Peyer's patch (tissue), 4 donors: Measurements from ENCODE around the gene MARCHF4. TPM values are rescaled to one million over a fixed set of nuclear protein-coding genes. Genes with fewer than 3 reads are reported as not detected.
"Not testable (repeated sequence)": the region's sequence is repeated elsewhere in the genome, so short reads cannot be mapped to it uniquely, and the experiment has no call there.

Experiments used
- DNase-seq, 3 donors: peaks; one replicate each; pipeline ENCODE4 v3.0.0-alpha.2; 2017 to 2019
- H3K27ac ChIP-seq, 4 donors: fragments of 200-600 bp; sonication (generic); one replicate each; pipeline ENCODE4 v1.5.1; 2016 to 2019
- H3K27me3 ChIP-seq, 2 donors: fragments of 200-600 bp; sonication (generic); one replicate each; pipeline ENCODE4 v1.5.1; 2019
- H3K36me3 ChIP-seq, 3 donors: fragments of 200-600 bp; sonication (generic); one replicate each; pipeline ENCODE4 v1.5.1; 2016 to 2019
- H3K4me1 ChIP-seq, 4 donors: fragments of 200-600 bp; sonication (generic); one replicate each; pipeline ENCODE4 v1.5.1; 2016 to 2019
- H3K4me3 ChIP-seq, 4 donors: fragments of 200-600 bp; sonication (generic); 1 replicate in 3 of 4; 2 replicates in 1 of 4; pipeline ENCODE4 v1.5.1; 2016 to 2019; ENCODE audit warnings: mild to moderate bottlenecking in 1 of 4
- H3K9me3 ChIP-seq, 4 donors: fragments of 200-600 bp; sonication (generic); one replicate each; pipeline ENCODE4 v1.5.1; 2016 to 2019; ENCODE audit warnings: mild to moderate bottlenecking in 1 of 4
- POLR2A ChIP-seq, 2 donors: fragments of 450-650 bp; IDR thresholded peaks; one replicate each; pipeline ENCODE4 v1.5.1; 2017; ENCODE audit warnings: antibody characterized with exemption in 2 of 2, mild to moderate bottlenecking in 2 of 2, moderate library complexity in 2 of 2
- total RNA-seq, 4 donors: library from RNA; depleted of rRNA; stranded (reverse); fragments of >200 nt; gene quantifications; one replicate each; pipeline ENCODE4 v1.1.0, GENCODE V29; 2016
- TF ChIP-seq, protein P1 (sequence below), 6 experiments: fragments of 450-650 bp in 4 of 6; fragments of 200-600 bp in 2 of 6; sonication (generic) in 1 of 6; IDR thresholded peaks; one replicate each; pipeline ENCODE4 v1.5.1; 2017 to 2019; ENCODE audit warnings: antibody characterized with exemption in 6 of 6, mild to moderate bottlenecking in 3 of 6, moderate library complexity in 1 of 6

MARCHF4 gene
- total RNA-seq, 4 donors from 2014 or later: 0.35 TPM; not detected in 3

DNA sequence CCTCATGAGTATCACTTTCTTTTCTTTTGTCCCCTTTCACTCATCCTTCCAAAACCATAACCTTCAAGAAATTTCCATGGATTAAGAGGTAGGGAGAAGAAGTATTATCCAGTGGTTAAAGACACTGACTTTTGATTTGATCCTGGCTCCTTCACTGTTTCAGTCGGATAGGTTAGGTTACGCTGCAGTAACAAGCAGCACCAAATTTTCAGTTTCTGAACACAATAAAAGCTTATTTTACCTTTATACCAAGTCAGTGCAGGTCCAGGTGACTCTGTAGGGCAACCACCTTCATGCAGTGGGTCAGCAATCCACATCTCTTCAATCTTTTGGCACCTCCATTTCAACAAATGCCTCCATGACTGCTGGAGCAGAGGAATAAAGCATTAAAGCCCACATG lies 15.0 kb upstream of the MARCHF4 start:
- H3K9me3 ChIP-seq: no peaks in the 10 kb centered on the region
- no peaks in the 10 kb centered on the region for H3K27me3 ChIP-seq
- no peak for DNase-seq
- no peaks in the 10 kb centered on the region for H3K4me1 ChIP-seq
- H3K4me3 ChIP-seq: no peak overlapping the region
- no peak overlapping the region for H3K27ac ChIP-seq
- no peak for TF ChIP-seq POLR2A (IDR thresholded peaks at IDR 0.05)
- TF ChIP-seq, protein P1, sequence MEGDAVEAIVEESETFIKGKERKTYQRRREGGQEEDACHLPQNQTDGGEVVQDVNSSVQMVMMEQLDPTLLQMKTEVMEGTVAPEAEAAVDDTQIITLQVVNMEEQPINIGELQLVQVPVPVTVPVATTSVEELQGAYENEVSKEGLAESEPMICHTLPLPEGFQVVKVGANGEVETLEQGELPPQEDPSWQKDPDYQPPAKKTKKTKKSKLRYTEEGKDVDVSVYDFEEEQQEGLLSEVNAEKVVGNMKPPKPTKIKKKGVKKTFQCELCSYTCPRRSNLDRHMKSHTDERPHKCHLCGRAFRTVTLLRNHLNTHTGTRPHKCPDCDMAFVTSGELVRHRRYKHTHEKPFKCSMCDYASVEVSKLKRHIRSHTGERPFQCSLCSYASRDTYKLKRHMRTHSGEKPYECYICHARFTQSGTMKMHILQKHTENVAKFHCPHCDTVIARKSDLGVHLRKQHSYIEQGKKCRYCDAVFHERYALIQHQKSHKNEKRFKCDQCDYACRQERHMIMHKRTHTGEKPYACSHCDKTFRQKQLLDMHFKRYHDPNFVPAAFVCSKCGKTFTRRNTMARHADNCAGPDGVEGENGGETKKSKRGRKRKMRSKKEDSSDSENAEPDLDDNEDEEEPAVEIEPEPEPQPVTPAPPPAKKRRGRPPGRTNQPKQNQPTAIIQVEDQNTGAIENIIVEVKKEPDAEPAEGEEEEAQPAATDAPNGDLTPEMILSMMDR (IDR thresholded peaks at IDR 0.05): no peak
- no peaks in the 10 kb centered on the region for H3K36me3 ChIP-seq

DNA sequence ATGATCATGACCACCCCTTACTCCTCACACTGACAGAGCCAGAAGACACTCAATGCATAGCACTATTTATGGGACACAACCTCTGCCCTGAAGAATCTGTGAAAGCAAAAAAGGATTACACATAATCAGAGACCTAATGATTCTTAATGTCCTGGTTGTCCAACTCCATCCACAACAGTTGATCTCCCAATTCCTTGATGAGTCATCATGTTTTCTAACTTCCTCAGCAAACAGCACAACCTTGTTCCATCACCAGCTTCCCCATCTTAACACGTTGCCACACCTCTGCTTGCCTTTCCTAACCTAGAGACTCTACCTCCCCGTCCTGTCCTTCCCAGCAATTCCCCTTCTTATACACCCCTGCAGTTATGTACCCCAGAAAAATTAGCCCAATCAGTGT lies 13.2 kb upstream of the MARCHF4 start:
- H3K27me3 ChIP-seq: no peaks in the 10 kb centered on the region

DNA sequence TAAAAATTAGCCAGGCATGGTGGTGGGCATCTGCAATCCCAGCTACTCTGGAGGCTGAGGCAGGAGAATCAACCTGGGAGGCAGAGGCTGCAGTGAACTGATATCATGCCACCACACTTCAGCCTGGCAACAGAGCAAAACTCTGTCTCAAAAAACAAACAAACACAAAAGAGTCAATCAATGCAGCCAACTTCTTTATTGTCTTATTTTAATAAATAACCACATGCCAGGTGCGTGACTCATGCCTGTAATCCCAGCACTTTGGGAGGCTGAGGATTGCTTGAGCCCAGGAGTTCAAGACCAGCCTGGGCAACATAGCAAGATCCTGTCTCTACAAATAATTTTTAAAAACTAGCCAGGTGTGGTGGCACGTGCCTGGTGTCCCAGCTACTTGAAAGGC lies 12.1 kb upstream of the MARCHF4 start:
- H3K36me3 ChIP-seq, H3K27me3 ChIP-seq, H3K4me3 ChIP-seq, H3K27ac ChIP-seq, H3K4me1 ChIP-seq, H3K9me3 ChIP-seq, DNase-seq: not testable (repeated sequence)

More for the DNA sequence above, 13.2 kb upstream of the MARCHF4 start:
- Histone ChIP-seq H3K4me1 (no peaks in the 10 kb centered on the region), H3K36me3 (no peaks in the 10 kb centered on the region), H3K27ac (no peak overlapping the region), H3K4me3 (no peak overlapping the region), H3K9me3 (no peaks in the 10 kb centered on the region)
- no peak for DNase-seq
- TF ChIP-seq, protein P1 (IDR thresholded peaks at IDR 0.05): no peak
- no peak for TF ChIP-seq POLR2A (IDR thresholded peaks at IDR 0.05)

DNA sequence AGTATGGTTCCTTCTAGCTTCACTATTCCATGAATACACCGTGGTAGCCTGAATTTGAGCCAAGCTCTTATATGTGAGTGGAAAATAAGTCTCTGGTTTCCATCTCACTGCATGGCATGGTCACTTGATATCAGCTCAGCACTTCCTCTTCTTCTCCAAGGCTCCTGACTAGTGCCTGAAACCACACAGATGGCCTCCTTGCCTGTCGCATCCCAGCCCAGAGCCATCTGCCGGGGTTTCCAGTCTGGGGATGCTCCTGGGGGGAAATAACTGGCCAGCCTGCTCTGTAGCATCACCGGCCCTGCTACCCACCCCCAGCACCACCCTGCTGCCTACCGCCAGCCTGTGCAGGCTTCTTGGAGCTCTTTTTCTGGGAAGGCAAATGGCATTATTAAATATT lies 7.7 kb upstream of the MARCHF4 start:
- DNase-seq: no peak
- H3K9me3 ChIP-seq: no peaks in the 10 kb centered on the region
- no peak overlapping the region for H3K4me3 ChIP-seq
- H3K27me3 ChIP-seq: no peaks in the 10 kb centered on the region
- no peak for TF ChIP-seq POLR2A (IDR thresholded peaks at IDR 0.05)
- TF ChIP-seq, protein P1 (IDR thresholded peaks at IDR 0.05): no peak
- H3K4me1 ChIP-seq: no peaks in the 10 kb centered on the region
- H3K36me3 ChIP-seq: no peaks in the 10 kb centered on the region
- H3K27ac ChIP-seq: no peak overlapping the region

DNA sequence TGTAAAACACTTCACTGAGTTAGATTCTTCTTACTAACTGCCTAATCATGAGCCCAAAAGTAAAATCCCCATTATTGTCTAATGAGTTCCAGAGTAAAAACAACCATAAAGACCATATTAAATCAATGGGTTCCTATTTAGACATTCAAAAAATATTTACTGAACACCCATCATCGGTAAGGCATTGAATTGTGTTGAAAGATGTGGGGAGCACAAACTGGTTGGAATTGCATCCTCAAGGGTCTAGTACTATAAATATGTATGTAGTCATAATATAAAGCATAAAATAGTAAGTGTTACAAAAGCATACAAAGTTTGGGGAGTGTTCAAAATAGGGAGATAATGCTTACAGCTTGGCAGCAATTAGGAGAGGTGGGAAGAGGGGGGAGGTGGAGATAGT lies 3.0 kb upstream of the MARCHF4 start:
- H3K27me3 ChIP-seq: peaks cover 0 to 18% of the 10 kb centered on the region in 2 donors
- no peaks in the 10 kb centered on the region for H3K9me3 ChIP-seq
- peaks cover 0 to 10% (median 4%) of the 10 kb centered on the region in 4 donors for H3K4me1 ChIP-seq
- no peaks in the 10 kb centered on the region for H3K36me3 ChIP-seq
- no peak overlapping the region for H3K4me3 ChIP-seq
- TF ChIP-seq, protein P1 (IDR thresholded peaks at IDR 0.05): no peak
- DNase-seq: no peak
- H3K27ac ChIP-seq: no peak overlapping the region

DNA sequence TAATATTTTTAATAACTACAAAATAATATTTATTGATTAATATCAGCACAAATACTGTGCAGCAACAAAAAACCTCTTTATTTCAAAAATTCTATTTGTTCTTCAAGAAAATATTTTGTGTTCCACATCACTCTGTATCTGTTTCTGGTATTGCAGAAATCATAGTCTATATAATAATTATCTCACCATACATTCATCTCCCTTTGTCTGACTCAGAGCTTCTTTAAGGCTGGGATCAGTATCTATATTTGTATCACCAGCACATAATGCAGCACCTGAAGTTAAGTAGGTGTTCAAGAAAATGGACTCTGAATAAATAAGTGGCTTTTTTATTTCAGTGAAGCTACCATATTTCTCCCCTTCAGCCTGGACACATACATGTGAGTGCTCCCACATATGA lies 1.6 kb upstream of the MARCHF4 start:
- Histone ChIP-seq H3K9me3 (no peaks in the 10 kb centered on the region), H3K27me3 (peaks cover 0 to 18% of the 10 kb centered on the region in 2 donors), H3K36me3 (no peaks in the 10 kb centered on the region), H3K4me1 (peaks cover 0 to 10% (median 4%) of the 10 kb centered on the region in 4 donors), H3K27ac (no peak overlapping the region), H3K4me3 (no peak overlapping the region)
- no peak for DNase-seq
- TF ChIP-seq POLR2A (IDR thresholded peaks at IDR 0.05): no peak
- TF ChIP-seq, protein P1 (IDR thresholded peaks at IDR 0.05): no peak
